C1 segment of cervical spinal cord (tissue), 14 donors: ENCODE results near the gene DYSF.
A peak's percentile ranks its signal among the peaks of the same experiment; 100 is the strongest.
"Not testable (repeated sequence)": the region's sequence is repeated elsewhere in the genome, so short reads cannot be mapped to it uniquely, and the experiment has no call there.

Experiments
- DNase-seq, 14 donors: peaks; one replicate each; lab custom pipeline; 2025; lab: John Stamatoyannopoulos, UW

DYSF gene

GRCh38 chr2:71646028-71646427, 192.7 kb downstream of the DYSF start:
- peak in 8 of 14 donors; percentile 17 to 43 (median 30) for DNase-seq

GRCh38 chr2:71647356-71647755, 194.0 kb downstream of the DYSF start:
- no peak for DNase-seq

GRCh38 chr2:71655498-71655897, 202.1 kb downstream of the DYSF start:
- DNase-seq = no peak

GRCh38 chr2:71658256-71658655, 204.9 kb downstream of the DYSF start:
- DNase-seq = not testable (repeated sequence)

- no peak for DNase-seq
These were observed 205.4 kb downstream of the DYSF start for GRCh38 chr2:71658771-71659170.

GRCh38 chr2:71659868-71660518, 206.6 kb downstream of the DYSF start:
- no peak for DNase-seq

GRCh38 chr2:71661782-71662181, 208.4 kb downstream of the DYSF start:
- DNase-seq = no peak

- no peak for DNase-seq
These were observed 209.5 kb downstream of the DYSF start for GRCh38 chr2:71662665-71663394.

- no peak for DNase-seq
These were observed 210.8 kb downstream of the DYSF start for GRCh38 chr2:71664161-71664560.

- DNase-seq = no peak
These were observed 212.1 kb downstream of the DYSF start for GRCh38 chr2:71665168-71666093.

- no peak for DNase-seq
These were observed 212.7 kb downstream of the DYSF start for GRCh38 chr2:71666094-71666474.

- no peak for DNase-seq
These were observed 214.2 kb downstream of the DYSF start for GRCh38 chr2:71667256-71668182.

- DNase-seq = no peak
These were observed 215.1 kb downstream of the DYSF start for GRCh38 chr2:71668326-71669057.

GRCh38 chr2:71669058-71669456, 215.7 kb downstream of the DYSF start:
- no peak for DNase-seq

- DNase-seq = no peak
These were observed 216.5 kb downstream of the DYSF start for GRCh38 chr2:71669628-71670429.

GRCh38 chr2:71670430-71670795, 217.1 kb downstream of the DYSF start:
- DNase-seq = no peak

GRCh38 chr2:71671203-71671854, 218.0 kb downstream of the DYSF start:
- DNase-seq = no peak

- DNase-seq = no peak
These were observed 218.8 kb downstream of the DYSF start for GRCh38 chr2:71671895-71672825.
